ENCODE data around the gene F2RL1.
"Not testable (repeated sequence)": the region's sequence is repeated elsewhere in the genome, so short reads cannot be mapped to it uniquely, and the experiment has no call there.

F2RL1 gene

GRCh38 chr5:76853741-76854140, 34.9 kb downstream of the F2RL1 start:
- H3K27ac ChIP-seq (ENCODE audit: low read depth, low read length); H3K9ac ChIP-seq (ENCODE audit: low read length); H3K4me1 ChIP-seq (ENCODE audit: insufficient read depth, low read length); H3K36me3 ChIP-seq (ENCODE audit: insufficient read depth, low read length); H3K4me3 ChIP-seq (ENCODE audit: low read depth in 1 of 2, low read length in 2 of 2); H3K27me3 ChIP-seq (ENCODE audit: control insufficient read depth in 1 of 2, insufficient read depth in 2 of 2, low read length in 2 of 2); H3K9me3 ChIP-seq (ENCODE audit: low read length): not testable (repeated sequence)

GRCh38 chr5:76854644-76855043, 35.8 kb downstream of the F2RL1 start:
- no peaks in the 10 kb centered on the region for H3K4me1 ChIP-seq (ENCODE audit: insufficient read depth, low read length)
- no peak overlapping the region for H3K4me3 ChIP-seq (ENCODE audit: low read depth in 1 of 2, low read length in 2 of 2)
- no peaks in the 10 kb centered on the region for H3K27me3 ChIP-seq (ENCODE audit: control insufficient read depth in 1 of 2, insufficient read depth in 2 of 2, low read length in 2 of 2)
- no peaks in the 10 kb centered on the region for H3K36me3 ChIP-seq (ENCODE audit: insufficient read depth, low read length)
- no peak overlapping the region for H3K27ac ChIP-seq (ENCODE audit: low read depth, low read length)
- H3K9me3 ChIP-seq (ENCODE audit: low read length): no peaks in the 10 kb centered on the region
- no peak overlapping the region for H3K9ac ChIP-seq (ENCODE audit: low read length)

- H3K27me3 ChIP-seq (ENCODE audit: control insufficient read depth in 1 of 2, insufficient read depth in 2 of 2, low read length in 2 of 2); H3K9me3 ChIP-seq (ENCODE audit: low read length); H3K9ac ChIP-seq (ENCODE audit: low read length); H3K36me3 ChIP-seq (ENCODE audit: insufficient read depth, low read length); H3K4me1 ChIP-seq (ENCODE audit: insufficient read depth, low read length); H3K27ac ChIP-seq (ENCODE audit: low read depth, low read length); H3K4me3 ChIP-seq (ENCODE audit: low read depth in 1 of 2, low read length in 2 of 2): not testable (repeated sequence)
Measured at GRCh38 chr5:76855501-76855900, 36.7 kb downstream of the F2RL1 start.

GRCh38 chr5:76855961-76856360, 37.1 kb downstream of the F2RL1 start:
- no peaks in the 10 kb centered on the region for H3K36me3 ChIP-seq (ENCODE audit: insufficient read depth, low read length)
- no peak overlapping the region for H3K27ac ChIP-seq (ENCODE audit: low read depth, low read length)
- H3K27me3 ChIP-seq (ENCODE audit: control insufficient read depth in 1 of 2, insufficient read depth in 2 of 2, low read length in 2 of 2): no peaks in the 10 kb centered on the region
- no peak overlapping the region for H3K4me3 ChIP-seq (ENCODE audit: low read depth in 1 of 2, low read length in 2 of 2)
- H3K4me1 ChIP-seq (ENCODE audit: insufficient read depth, low read length): no peaks in the 10 kb centered on the region
- H3K9me3 ChIP-seq (ENCODE audit: low read length): no peaks in the 10 kb centered on the region
- H3K9ac ChIP-seq (ENCODE audit: low read length): no peak overlapping the region

GRCh38 chr5:76856800-76857199, 38.0 kb downstream of the F2RL1 start:
- not testable (repeated sequence) for H3K27ac ChIP-seq (ENCODE audit: low read depth, low read length); H3K4me1 ChIP-seq (ENCODE audit: insufficient read depth, low read length); H3K9me3 ChIP-seq (ENCODE audit: low read length); H3K36me3 ChIP-seq (ENCODE audit: insufficient read depth, low read length); H3K4me3 ChIP-seq (ENCODE audit: low read depth in 1 of 2, low read length in 2 of 2); H3K27me3 ChIP-seq (ENCODE audit: control insufficient read depth in 1 of 2, insufficient read depth in 2 of 2, low read length in 2 of 2); H3K9ac ChIP-seq (ENCODE audit: low read length)

- Histone ChIP-seq H3K27me3 (ENCODE audit: control insufficient read depth in 1 of 2, insufficient read depth in 2 of 2, low read length in 2 of 2) (no peaks in the 10 kb centered on the region), H3K9me3 (ENCODE audit: low read length) (no peaks in the 10 kb centered on the region), H3K9ac (ENCODE audit: low read length) (no peak overlapping the region), H3K4me1 (ENCODE audit: insufficient read depth, low read length) (no peaks in the 10 kb centered on the region), H3K4me3 (ENCODE audit: low read depth in 1 of 2, low read length in 2 of 2) (no peak overlapping the region), H3K36me3 (ENCODE audit: insufficient read depth, low read length) (no peaks in the 10 kb centered on the region), H3K27ac (ENCODE audit: low read depth, low read length) (no peak overlapping the region)
Measured at GRCh38 chr5:76859591-76860247, 40.9 kb downstream of the F2RL1 start.

GRCh38 chr5:76861612-76862011, 42.8 kb downstream of the F2RL1 start:
- Histone ChIP-seq H3K9ac (ENCODE audit: low read length) (no peak overlapping the region), H3K4me3 (ENCODE audit: low read depth in 1 of 2, low read length in 2 of 2) (no peak overlapping the region), H3K27me3 (ENCODE audit: control insufficient read depth in 1 of 2, insufficient read depth in 2 of 2, low read length in 2 of 2) (no peaks in the 10 kb centered on the region), H3K4me1 (ENCODE audit: insufficient read depth, low read length) (no peaks in the 10 kb centered on the region), H3K9me3 (ENCODE audit: low read length) (no peaks in the 10 kb centered on the region), H3K36me3 (ENCODE audit: insufficient read depth, low read length) (no peaks in the 10 kb centered on the region), H3K27ac (ENCODE audit: low read depth, low read length) (no peak overlapping the region)

- H3K27ac ChIP-seq (ENCODE audit: low read depth, low read length): no peak overlapping the region
- no peaks in the 10 kb centered on the region for H3K36me3 ChIP-seq (ENCODE audit: insufficient read depth, low read length)
- no peak overlapping the region for H3K4me3 ChIP-seq (ENCODE audit: low read depth in 1 of 2, low read length in 2 of 2)
- no peaks in the 10 kb centered on the region for H3K27me3 ChIP-seq (ENCODE audit: control insufficient read depth in 1 of 2, insufficient read depth in 2 of 2, low read length in 2 of 2)
- no peaks in the 10 kb centered on the region for H3K4me1 ChIP-seq (ENCODE audit: insufficient read depth, low read length)
- no peak overlapping the region for H3K9ac ChIP-seq (ENCODE audit: low read length)
- no peaks in the 10 kb centered on the region for H3K9me3 ChIP-seq (ENCODE audit: low read length)
Measured at GRCh38 chr5:76863001-76863400, 44.2 kb downstream of the F2RL1 start.

- no peak overlapping the region for H3K4me3 ChIP-seq (ENCODE audit: low read depth in 1 of 2, low read length in 2 of 2)
Measured at GRCh38 chr5:76866503-76866902, 47.7 kb downstream of the F2RL1 start.

GRCh38 chr5:76867038-76867437, 48.2 kb downstream of the F2RL1 start:
- Histone ChIP-seq H3K9ac (ENCODE audit: low read length) (no peak overlapping the region), H3K27ac (ENCODE audit: low read depth, low read length) (no peak overlapping the region), H3K9me3 (ENCODE audit: low read length) (no peaks in the 10 kb centered on the region), H3K4me3 (ENCODE audit: low read depth in 1 of 2, low read length in 2 of 2) (no peak overlapping the region), H3K4me1 (ENCODE audit: insufficient read depth, low read length) (no peaks in the 10 kb centered on the region), H3K36me3 (ENCODE audit: insufficient read depth, low read length) (no peaks in the 10 kb centered on the region), H3K27me3 (ENCODE audit: control insufficient read depth in 1 of 2, insufficient read depth in 2 of 2, low read length in 2 of 2) (no peaks in the 10 kb centered on the region)

More at GRCh38 chr5:76866503-76866902, 47.7 kb downstream of the F2RL1 start:
- Histone ChIP-seq H3K27me3 (ENCODE audit: control insufficient read depth in 1 of 2, insufficient read depth in 2 of 2, low read length in 2 of 2) (no peaks in the 10 kb centered on the region), H3K36me3 (ENCODE audit: insufficient read depth, low read length) (no peaks in the 10 kb centered on the region), H3K9me3 (ENCODE audit: low read length) (no peaks in the 10 kb centered on the region), H3K4me1 (ENCODE audit: insufficient read depth, low read length) (no peaks in the 10 kb centered on the region), H3K27ac (ENCODE audit: low read depth, low read length) (no peak overlapping the region), H3K9ac (ENCODE audit: low read length) (no peak overlapping the region)

- no peaks in the 10 kb centered on the region for H3K27me3 ChIP-seq (ENCODE audit: control insufficient read depth in 1 of 2, insufficient read depth in 2 of 2, low read length in 2 of 2)
- no peak overlapping the region for H3K4me3 ChIP-seq (ENCODE audit: low read depth in 1 of 2, low read length in 2 of 2)
- no peak overlapping the region for H3K27ac ChIP-seq (ENCODE audit: low read depth, low read length)
- no peak overlapping the region for H3K9ac ChIP-seq (ENCODE audit: low read length)
- H3K36me3 ChIP-seq (ENCODE audit: insufficient read depth, low read length): no peaks in the 10 kb centered on the region
- no peaks in the 10 kb centered on the region for H3K9me3 ChIP-seq (ENCODE audit: low read length)
- H3K4me1 ChIP-seq (ENCODE audit: insufficient read depth, low read length): no peaks in the 10 kb centered on the region
Measured at GRCh38 chr5:76867827-76868693, 49.2 kb downstream of the F2RL1 start.

GRCh38 chr5:76870046-76870445, 51.2 kb downstream of the F2RL1 start:
- no peak overlapping the region for H3K27ac ChIP-seq (ENCODE audit: low read depth, low read length)
- no peaks in the 10 kb centered on the region for H3K4me1 ChIP-seq (ENCODE audit: insufficient read depth, low read length)
- no peaks in the 10 kb centered on the region for H3K36me3 ChIP-seq (ENCODE audit: insufficient read depth, low read length)
- no peaks in the 10 kb centered on the region for H3K27me3 ChIP-seq (ENCODE audit: control insufficient read depth in 1 of 2, insufficient read depth in 2 of 2, low read length in 2 of 2)
- H3K9ac ChIP-seq (ENCODE audit: low read length): no peak overlapping the region
- H3K9me3 ChIP-seq (ENCODE audit: low read length): no peaks in the 10 kb centered on the region
- H3K4me3 ChIP-seq (ENCODE audit: low read depth in 1 of 2, low read length in 2 of 2): no peak overlapping the region
